Astrocyte (in vitro differentiated cells and primary cell): Measurements from ENCODE around the gene ELMO3.

Experiments
- EZH2 ChIP-seq: IDR thresholded peaks from 2 replicates; pipeline ENCODE4 v1.6.1; 2012; ENCODE audit warnings: mild to moderate bottlenecking, low read length, inconsistent platforms; ENCODE audit not compliant: insufficient read depth
- TF ChIP-seq, protein P1 (sequence below): IDR thresholded peaks from 2 replicates; pipeline ENCODE4 v1.5.1; 2011; ENCODE audit warnings: low read depth, mild to moderate bottlenecking, inconsistent platforms, low read length, moderate library complexity; ENCODE audit not compliant: insufficient read depth

DNA sequence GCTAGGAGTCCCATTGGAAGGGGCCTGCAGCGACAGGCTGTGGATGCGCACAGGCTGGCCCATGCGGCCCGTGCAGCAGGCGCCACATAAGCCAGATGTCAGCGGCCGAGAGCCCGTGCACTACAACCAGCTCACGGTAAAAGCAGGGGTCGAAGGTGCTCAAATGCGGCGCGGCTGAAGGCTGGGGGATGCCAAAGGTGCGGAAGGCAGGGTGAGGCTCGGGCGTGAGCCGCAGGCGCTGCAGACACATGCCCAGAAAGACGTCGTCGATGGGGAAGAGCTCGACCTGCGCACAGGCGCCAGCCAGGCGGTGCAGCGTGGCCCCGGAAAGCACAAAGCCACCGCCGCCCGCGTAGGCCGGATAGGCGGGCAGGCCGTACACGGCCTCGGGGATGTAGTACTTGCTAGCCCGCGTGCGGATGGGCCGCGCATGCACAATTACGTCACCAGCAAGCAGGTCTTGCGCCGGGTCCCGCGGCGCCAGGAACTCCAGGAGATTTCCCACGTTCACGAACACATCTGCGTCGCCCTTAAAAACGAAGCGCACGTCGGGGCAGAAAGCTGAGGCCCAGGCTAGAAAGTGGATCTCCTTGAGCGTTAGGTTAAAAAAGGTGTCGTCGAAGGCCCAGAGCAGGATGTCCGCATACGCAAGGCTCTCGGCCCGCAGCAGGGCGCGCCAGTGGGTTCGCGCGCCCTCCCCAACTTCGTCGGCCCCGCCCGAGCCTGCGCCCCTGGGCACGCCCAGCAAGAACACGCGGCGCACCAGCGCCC is 49.5 kb upstream of the ELMO3 start:
- TF ChIP-seq, protein P1, sequence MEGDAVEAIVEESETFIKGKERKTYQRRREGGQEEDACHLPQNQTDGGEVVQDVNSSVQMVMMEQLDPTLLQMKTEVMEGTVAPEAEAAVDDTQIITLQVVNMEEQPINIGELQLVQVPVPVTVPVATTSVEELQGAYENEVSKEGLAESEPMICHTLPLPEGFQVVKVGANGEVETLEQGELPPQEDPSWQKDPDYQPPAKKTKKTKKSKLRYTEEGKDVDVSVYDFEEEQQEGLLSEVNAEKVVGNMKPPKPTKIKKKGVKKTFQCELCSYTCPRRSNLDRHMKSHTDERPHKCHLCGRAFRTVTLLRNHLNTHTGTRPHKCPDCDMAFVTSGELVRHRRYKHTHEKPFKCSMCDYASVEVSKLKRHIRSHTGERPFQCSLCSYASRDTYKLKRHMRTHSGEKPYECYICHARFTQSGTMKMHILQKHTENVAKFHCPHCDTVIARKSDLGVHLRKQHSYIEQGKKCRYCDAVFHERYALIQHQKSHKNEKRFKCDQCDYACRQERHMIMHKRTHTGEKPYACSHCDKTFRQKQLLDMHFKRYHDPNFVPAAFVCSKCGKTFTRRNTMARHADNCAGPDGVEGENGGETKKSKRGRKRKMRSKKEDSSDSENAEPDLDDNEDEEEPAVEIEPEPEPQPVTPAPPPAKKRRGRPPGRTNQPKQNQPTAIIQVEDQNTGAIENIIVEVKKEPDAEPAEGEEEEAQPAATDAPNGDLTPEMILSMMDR = no peak
- TF ChIP-seq EZH2 = no peak
